ENCODE results near the gene MAMDC2. TPM values are rescaled to one million over a fixed set of nuclear protein-coding genes. Genes with fewer than 3 reads are reported as not detected.
A peak's percentile ranks its signal among the peaks of the same experiment; 100 is the strongest.

The MAMDC2 gene
- total RNA-seq, 1 donor from 2014 or later = 211 TPM

GRCh38 chr9:70092190-70092589 lies 48.5 kb downstream of the MAMDC2 start:
- H3K4me3 Mint-ChIP-seq (ENCODE audit: unreplicated experiment) = no peak overlapping the region
- Histone ChIP-seq H4K20me1 (ENCODE audit: insufficient read depth, low read length) (peaks cover 4% of the 10 kb centered on the region), H3K79me2 (ENCODE audit: insufficient read depth, low read length) (no peaks in the 10 kb centered on the region)

GRCh38 chr9:70093095-70093494 lies 49.4 kb downstream of the MAMDC2 start:
- Histone ChIP-seq H3K9me3 (ENCODE audit: insufficient read depth, low read depth, low read length) (no peaks in the 10 kb centered on the region), H4K20me1 (ENCODE audit: insufficient read depth, low read length) (peaks cover 4% of the 10 kb centered on the region), H2AFZ (ENCODE audit: low read depth, low read length) (no peak overlapping the region), H3K27me3 (ENCODE audit: insufficient read depth, low read length) (no peaks in the 10 kb centered on the region), H3K4me1 (ENCODE audit: insufficient read depth, low read length) (no peaks in the 10 kb centered on the region), H3K79me2 (ENCODE audit: insufficient read depth, low read length) (no peaks in the 10 kb centered on the region), H3K27ac (ENCODE audit: low read depth, low read length) (no peak overlapping the region), H3K9ac (ENCODE audit: low read length) (no peak overlapping the region), H3K4me2 (ENCODE audit: low read length) (no peak overlapping the region), H3K4me3 (ENCODE audit: insufficient read depth, low read depth, low read length) (no peak overlapping the region), H3K36me3 (ENCODE audit: insufficient read depth, low read length) (no peaks in the 10 kb centered on the region)
- no peaks in the 10 kb centered on the region for H3K9me3 Mint-ChIP-seq (ENCODE audit: unreplicated experiment)
- H3K27ac Mint-ChIP-seq (ENCODE audit: unreplicated experiment) = no peak overlapping the region
- DNase-seq (ENCODE audit: low read depth) (no peak), FAIRE-seq (no peak)
- peaks cover 5% of the 10 kb centered on the region for H3K36me3 Mint-ChIP-seq (ENCODE audit: low read depth, unreplicated experiment)
- H3K4me1 Mint-ChIP-seq (ENCODE audit: low read depth, unreplicated experiment) = peaks cover 19% of the 10 kb centered on the region
- no peaks in the 10 kb centered on the region for H3K27me3 Mint-ChIP-seq (ENCODE audit: low read depth, unreplicated experiment)
- no peak for TF ChIP-seq CTCF (IDR thresholded peaks at IDR 0.05; ENCODE audit: insufficient read depth, low read depth, low read length)
- TF ChIP-seq EZH2 (IDR thresholded peaks at IDR 0.05; ENCODE audit: insufficient read depth, low read length) = no peak
- H3K4me3 Mint-ChIP-seq (ENCODE audit: unreplicated experiment) = no peak overlapping the region

More at GRCh38 chr9:70092190-70092589, 48.5 kb downstream of the MAMDC2 start:
- peak overlapping the region; percentile 64 for H3K27ac Mint-ChIP-seq (ENCODE audit: unreplicated experiment)
- Histone ChIP-seq H3K9ac (ENCODE audit: low read length) (no peak overlapping the region), H3K4me2 (ENCODE audit: low read length) (no peak overlapping the region), H3K36me3 (ENCODE audit: insufficient read depth, low read length) (no peaks in the 10 kb centered on the region), H3K27me3 (ENCODE audit: insufficient read depth, low read length) (no peaks in the 10 kb centered on the region), H3K27ac (ENCODE audit: low read depth, low read length) (no peak overlapping the region), H3K9me3 (ENCODE audit: insufficient read depth, low read depth, low read length) (no peaks in the 10 kb centered on the region), H2AFZ (ENCODE audit: low read depth, low read length) (no peak overlapping the region), H3K4me3 (ENCODE audit: insufficient read depth, low read depth, low read length) (no peak overlapping the region), H3K4me1 (ENCODE audit: insufficient read depth, low read length) (no peaks in the 10 kb centered on the region)
- peaks cover 19% of the 10 kb centered on the region for H3K4me1 Mint-ChIP-seq (ENCODE audit: low read depth, unreplicated experiment)
- no peaks in the 10 kb centered on the region for H3K9me3 Mint-ChIP-seq (ENCODE audit: unreplicated experiment)
- no peak for FAIRE-seq
- no peak for TF ChIP-seq CTCF (IDR thresholded peaks at IDR 0.05; ENCODE audit: insufficient read depth, low read depth, low read length)
- no peak for TF ChIP-seq EZH2 (IDR thresholded peaks at IDR 0.05; ENCODE audit: insufficient read depth, low read length)
- no peaks in the 10 kb centered on the region for H3K27me3 Mint-ChIP-seq (ENCODE audit: low read depth, unreplicated experiment)
- peaks cover 5% of the 10 kb centered on the region for H3K36me3 Mint-ChIP-seq (ENCODE audit: low read depth, unreplicated experiment)
- DNase-seq (ENCODE audit: low read depth) = no peak

- TF ChIP-seq EZH2 (IDR thresholded peaks at IDR 0.05; ENCODE audit: insufficient read depth, low read length) = no peak
- Histone ChIP-seq H3K79me2 (ENCODE audit: insufficient read depth, low read length) (no peaks in the 10 kb centered on the region), H3K4me1 (ENCODE audit: insufficient read depth, low read length) (no peaks in the 10 kb centered on the region), H3K4me2 (ENCODE audit: low read length) (no peak overlapping the region), H3K9ac (ENCODE audit: low read length) (no peak overlapping the region), H3K27ac (ENCODE audit: low read depth, low read length) (no peak overlapping the region), H4K20me1 (ENCODE audit: insufficient read depth, low read length) (peaks cover 4% of the 10 kb centered on the region), H3K27me3 (ENCODE audit: insufficient read depth, low read length) (no peaks in the 10 kb centered on the region), H3K36me3 (ENCODE audit: insufficient read depth, low read length) (no peaks in the 10 kb centered on the region), H3K9me3 (ENCODE audit: insufficient read depth, low read depth, low read length) (no peaks in the 10 kb centered on the region), H3K4me3 (ENCODE audit: insufficient read depth, low read depth, low read length) (no peak overlapping the region), H2AFZ (ENCODE audit: low read depth, low read length) (no peak overlapping the region)
- H3K27ac Mint-ChIP-seq (ENCODE audit: unreplicated experiment) = no peak overlapping the region
- no peak for FAIRE-seq
- H3K27me3 Mint-ChIP-seq (ENCODE audit: low read depth, unreplicated experiment) = no peaks in the 10 kb centered on the region
- H3K4me1 Mint-ChIP-seq (ENCODE audit: low read depth, unreplicated experiment) = peaks cover 19% of the 10 kb centered on the region
- H3K4me3 Mint-ChIP-seq (ENCODE audit: unreplicated experiment) = no peak overlapping the region
- no peaks in the 10 kb centered on the region for H3K9me3 Mint-ChIP-seq (ENCODE audit: unreplicated experiment)
- DNase-seq (ENCODE audit: low read depth) = no peak
- H3K36me3 Mint-ChIP-seq (ENCODE audit: low read depth, unreplicated experiment) = peaks cover 5% of the 10 kb centered on the region
Measured at GRCh38 chr9:70093944-70094343, 50.3 kb downstream of the MAMDC2 start.

All from astrocyte (in vitro differentiated cells and primary cell).